HepG2 (cell line): Measurements from ENCODE around the gene THRA. TPM values are rescaled to one million over a fixed set of nuclear protein-coding genes. Genes with fewer than 3 reads are reported as not detected.
A peak's percentile ranks its signal among the peaks of the same experiment; 100 is the strongest.

Source experiments
- ATAC-seq: fragments of 200-7000 bp; cut with Tn5 transposase; 3 replicates; pipeline ENCODE4 v1.9.1; 2020; ENCODE audit warnings: mild to moderate bottlenecking, moderate library complexity
- BruUV-seq: library from RNA; stranded (reverse); fragments of 400-500 nt; replicated peaks from 2 replicates; lab custom pipeline; 2021; lab: Mats Ljungman, UMichigan
- CTCF ChIA-PET: fragments of 300-600 bp; formaldehyde crosslinking; extraction: SDS; loops from one replicate; lab custom pipeline; 2021; ENCODE audit warnings: low total read pairs, inconsistent platforms, low intra/inter-chr PET ratio; lab: Yijun Ruan, JAX
- POLR2A ChIA-PET: fragments of 350-600 bp; sonication (Branson Sonifier 250); formaldehyde crosslinking; loops from one replicate; lab custom pipeline; 2020; ENCODE audit warnings: antibody characterized with exemption, inconsistent platforms; lab: Yijun Ruan, JAX
- DNase-seq: peaks from one replicate; pipeline ENCODE4 v3.0.0-alpha.2; 2015; ENCODE audit warnings: low spot score
- FAIRE-seq: peaks from 3 replicates; lab custom pipeline; 2011; peaks lifted over from hg19 to GRCh38; lab: Jason Lieb, UNC
- H2AFZ ChIP-seq: one replicate; pipeline ENCODE4 v1.6.1; 2011; ENCODE audit warnings: low read length, inconsistent platforms
- H3K27ac ChIP-seq: fragments of 300-600 bp; 3 replicates; pipeline ENCODE4 v1.8.0; 2011; ENCODE audit warnings: mixed run types, mild to moderate bottlenecking, mixed read lengths, low read length, inconsistent platforms; ENCODE audit not compliant: insufficient read depth; ENCODE audit errors: extremely low read length
- H3K27me3 ChIP-seq, 2 experiments: fragments of 200-600 bp in 1 of 2; 2 replicates in 1 of 2; 3 replicates in 1 of 2; pipeline versions ENCODE4 v1.6.0 to v1.8.0; 2011; ENCODE audit warnings: low read length in 2 of 2, mild to moderate bottlenecking in 2 of 2, moderate library complexity in 2 of 2, inconsistent platforms in 1 of 2; ENCODE audit not compliant: insufficient read depth in 2 of 2, control insufficient read depth in 1 of 2
- H3K36me3 ChIP-seq, 2 experiments: fragments of 200-600 bp in 1 of 2; replicated peaks in 1 of 2; 2 replicates in 1 of 2; 3 replicates in 1 of 2; pipeline versions ENCODE4 v1.5.1 to v1.8.0; 2011; ENCODE audit warnings: low read length in 2 of 2, inconsistent platforms in 1 of 2; ENCODE audit not compliant: insufficient read depth in 2 of 2, control insufficient read depth in 1 of 2
- H3K4me1 ChIP-seq: 2 replicates; pipeline ENCODE4 v1.5.1; 2012; ENCODE audit warnings: low read length, inconsistent platforms; ENCODE audit not compliant: insufficient read depth
- H3K4me2 ChIP-seq: 2 replicates; pipeline ENCODE4 v1.6.0; 2011; ENCODE audit warnings: low read depth, low read length, inconsistent platforms
- H3K4me3 ChIP-seq, 3 experiments: fragments of 200-600 bp in 1 of 3; sonication (generic), shearing (Covaris generic) in 1 of 3; replicated peaks in 1 of 3; 2 replicates each; pipeline ENCODE4 v1.5.1; 2011 to 2016; ENCODE audit warnings: low read length in 3 of 3, inconsistent platforms in 2 of 3, low read depth in 2 of 3, mild to moderate bottlenecking in 2 of 3, control low read depth in 1 of 3, mixed read lengths in 1 of 3; ENCODE audit not compliant: insufficient read depth in 1 of 3
- H3K79me2 ChIP-seq: one replicate; pipeline ENCODE4 v1.6.1; 2011; ENCODE audit warnings: low read length, inconsistent platforms; ENCODE audit not compliant: insufficient read depth
- H3K9ac ChIP-seq: 2 replicates; pipeline ENCODE4 v1.6.0; 2011; ENCODE audit warnings: mild to moderate bottlenecking, low read depth, low read length, inconsistent platforms; ENCODE audit not compliant: insufficient read depth
- H3K9me3 ChIP-seq: 2 replicates; pipeline ENCODE4 v1.5.1; 2012; ENCODE audit warnings: mild to moderate bottlenecking, low read length
- H4K20me1 ChIP-seq: 2 replicates; pipeline ENCODE4 v1.6.0; 2011; ENCODE audit warnings: inconsistent platforms, mild to moderate bottlenecking, low read length, moderate library complexity; ENCODE audit not compliant: insufficient read depth
- GTF2F1 ChIP-seq: fragments of 150-350 bp; IDR thresholded peaks from 2 replicates; pipeline ENCODE4 v1.6.1; 2014; ENCODE audit warnings: low read length
- HNRNPLL ChIP-seq: fragments of 200-400 bp; formaldehyde crosslinking; IDR thresholded peaks from 2 replicates; pipeline ENCODE4 v1.6.1; 2017; ENCODE audit warnings: mild to moderate bottlenecking, low read depth, low read length; ENCODE audit not compliant: poor library complexity, severe bottlenecking
- KLF16 ChIP-seq, 2 experiments: sonication (generic) in 1 of 2; formaldehyde crosslinking in 1 of 2; IDR thresholded peaks; 2 replicates each; pipeline versions ENCODE4 v1.6.1 to v1.8.0; 2016 to 2023; ENCODE audit warnings: missing genetic modification reagents in 2 of 2, missing compliant biosample characterization in 1 of 2
- KLF9 ChIP-seq: IDR thresholded peaks from 2 replicates; pipeline ENCODE4 v1.6.1; 2016; ENCODE audit warnings: low read depth
- REL ChIP-seq: sonication (generic); formaldehyde crosslinking; conservative IDR thresholded peaks from 2 replicates; pipeline ENCODE4 v1.8.0; 2022; ENCODE audit warnings: mild to moderate bottlenecking, missing genetic modification reagents, moderate library complexity
- SUZ12 ChIP-seq: fragments of 150-350 bp; IDR thresholded peaks from 2 replicates; pipeline ENCODE4 v1.6.1; 2014; ENCODE audit warnings: low read depth, low read length
- THAP8 ChIP-seq: sonication (generic); formaldehyde crosslinking; IDR thresholded peaks from 2 replicates; pipeline ENCODE4 v1.5.1; 2020; ENCODE audit warnings: missing genetic modification reagents, mild to moderate bottlenecking, borderline replicate concordance
- ZNF512B ChIP-seq: sonication (generic); formaldehyde crosslinking; IDR thresholded peaks from 2 replicates; pipeline ENCODE4 v1.5.1; 2020; ENCODE audit warnings: missing genetic modification reagents, mild to moderate bottlenecking, borderline replicate concordance
- WGBS: methylation state at CpG from one replicate; pipeline ENCODE4 v1.1.6; 2017; ENCODE audit warnings: low lambda C conversion rate; 5-methylcytosine and 5-hydroxymethylcytosine counted together
- in situ Hi-C: cut with HindIII; loops from 2 replicates; pipeline ENCODE4 v1.10.0; 2017; ENCODE audit warnings: low pct_unique_long_range_greater_than_20kb; ENCODE audit not compliant: extremely low pct_ligation_motif_present
- intact Hi-C: fragments of 100-400 bp; cut with micrococcal nuclease; formaldehyde crosslinking; loops from one replicate; pipeline ENCODE4 v1.10.0; 2022; ENCODE audit not compliant: unreplicated experiment
- polyA plus RNA-seq, 8 experiments: library from polyadenylated mRNA; depleted of rRNA in 3 of 8; stranded (reverse) in 7 of 8; unstranded in 1 of 8; fragments of >200 nt; fragmentation: Illumina TruSeq in 4 of 8; extraction: Trizol in 4 of 8; gene quantifications; 2 replicates each; pipeline versions ENCODE4 v1.2.1 to v1.2.3, GENCODE V29; 2011 to 2016; ENCODE audit warnings: low read depth in 4 of 8, missing spikeins in 1 of 8, mixed read lengths in 1 of 8; ENCODE audit not compliant: insufficient read depth in 1 of 8
- total RNA-seq, 5 experiments: library from RNA; depleted of rRNA; stranded (reverse); fragments of >200 nt; fragmentation: Illumina TruSeq; extraction: Trizol; gene quantifications; 2 replicates each; pipeline ENCODE4 v1.2.3, GENCODE V29; 2016; ENCODE audit warnings: low read depth in 1 of 5

THRA gene
- total and polyA plus RNA-seq, 2 of the 13 experiments (the other 11 are each of a cell fraction or from before 2014, with no cell fraction given): 8.0 to 9.9 TPM

- whole genome bisulfite sequencing: 96% methylated on average over 14 of the region's 14 CpGs
- no peak overlapping the region for H3K4me2 ChIP-seq
- no peaks in the 10 kb centered on the region for H3K27me3 ChIP-seq
- H3K79me2 ChIP-seq: no peaks in the 10 kb centered on the region
- FAIRE-seq: no peak
- H3K27ac ChIP-seq: no peak overlapping the region
- H4K20me1 ChIP-seq: no peaks in the 10 kb centered on the region
- H3K4me1 ChIP-seq: 0 out of 2 replicates have a peak, but pooled peaks cover 13% of the 10 kb centered on the region
- no peak for TF ChIP-seq HNRNPLL
- no peak for TF ChIP-seq REL (CRISPR knock-in tag)
- TF ChIP-seq SUZ12: no peak
- TF ChIP-seq ZNF512B (CRISPR knock-in tag): no peak
- no peak for TF ChIP-seq KLF16 (CRISPR knock-in tag; IDR thresholded peaks at IDR 0.05)
- no peak for TF ChIP-seq KLF9 (CRISPR knock-in tag)
- TF ChIP-seq GTF2F1: no peak
- no peak for TF ChIP-seq THAP8
- H3K9ac ChIP-seq: no peak overlapping the region
- peak; percentile 3; the same call in 1 of the 3 replicates for ATAC-seq
- DNase-seq: no peak
- BruUV-seq: no TSS peak
- peaks cover 27 to 56% of the 10 kb centered on the region in 2 experiments for H3K36me3 ChIP-seq
- POLR2A ChIA-PET: interaction anchor here (1.1 to 2.7 kb wide), 7 partner anchors 8 to 78 kb away, joined by 3 to 10 read pairs (median 4); partner anchors contain the start of genes MED24 and NR1D1
- intact Hi-C loops: no loop called here
- in situ Hi-C loops: no loop called here
- CTCF ChIA-PET: no interaction called here
- no peak overlapping the region for H2AFZ ChIP-seq
- no peak overlapping the region for H3K4me3 ChIP-seq
- H3K9me3 ChIP-seq: no peaks in the 10 kb centered on the region
These were observed 27.7 kb downstream of the THRA start for GRCh38 chr17:40090237-40091119.
